Thoracic aorta (tissue), 2 donors: Measurements from ENCODE around the gene NABP2. TPM values are rescaled to one million over a fixed set of nuclear protein-coding genes. Genes with fewer than 3 reads are reported as not detected.
"Not testable (repeated sequence)": the region's sequence is repeated elsewhere in the genome, so short reads cannot be mapped to it uniquely, and the experiment has no call there.

Experiments used
- ATAC-seq: fragments of 150-250 bp; one replicate; pipeline ENCODE4 v1.8.0; 2017; ENCODE audit warnings: low read depth; ENCODE audit not compliant: insufficient number of reproducible peaks, low FRiP score
- DNase-seq: peaks from one replicate; pipeline ENCODE4 v3.0.0-alpha.2; 2020; ENCODE audit warnings: low spot score
- H3K27ac ChIP-seq, 2 donors: fragments of 200-600 bp; sonication (generic); 1 replicate in 1 of 2; 2 replicates in 1 of 2; pipeline ENCODE4 v1.5.1; 2016; ENCODE audit warnings: mild to moderate bottlenecking in 2 of 2, moderate library complexity in 2 of 2
- H3K27me3 ChIP-seq: fragments of 200-600 bp; sonication (generic); replicated peaks from 2 replicates; pipeline ENCODE4 v1.6.0; 2016; ENCODE audit warnings: mild to moderate bottlenecking; ENCODE audit not compliant: insufficient read depth
- H3K36me3 ChIP-seq: fragments of 200-600 bp; sonication (generic); one replicate; pipeline ENCODE4 v1.5.1; 2016
- H3K4me1 ChIP-seq, 2 donors: fragments of 200-600 bp; sonication (generic); 1 replicate in 1 of 2; 2 replicates in 1 of 2; pipeline versions ENCODE4 v1.5.1 to v1.6.0; 2016; ENCODE audit warnings: low read depth in 2 of 2, mild to moderate bottlenecking in 1 of 2; ENCODE audit not compliant: control insufficient read depth in 1 of 2
- H3K4me3 ChIP-seq: fragments of 200-600 bp; sonication (generic); 2 replicates; pipeline ENCODE4 v1.5.1; 2016; ENCODE audit warnings: mild to moderate bottlenecking
- H3K9me3 ChIP-seq: fragments of 200-600 bp; sonication (generic); 2 replicates; pipeline ENCODE4 v1.5.1; 2016
- total RNA-seq, 2 donors: library from RNA; depleted of rRNA; stranded (reverse); fragments of >200 nt; gene quantifications; one replicate each; pipeline versions ENCODE4 v1.1.0 to v1.2.3, GENCODE V29; 2016
- TF ChIP-seq, protein P1 (sequence below): fragments of 200-600 bp; sonication (generic); IDR thresholded peaks from one replicate; pipeline ENCODE4 v1.5.1; 2019; ENCODE audit warnings: antibody characterized with exemption

The NABP2 gene
- total RNA-seq, 2 donors from 2014 or later = 8.7 to 17.2 TPM

DNA sequence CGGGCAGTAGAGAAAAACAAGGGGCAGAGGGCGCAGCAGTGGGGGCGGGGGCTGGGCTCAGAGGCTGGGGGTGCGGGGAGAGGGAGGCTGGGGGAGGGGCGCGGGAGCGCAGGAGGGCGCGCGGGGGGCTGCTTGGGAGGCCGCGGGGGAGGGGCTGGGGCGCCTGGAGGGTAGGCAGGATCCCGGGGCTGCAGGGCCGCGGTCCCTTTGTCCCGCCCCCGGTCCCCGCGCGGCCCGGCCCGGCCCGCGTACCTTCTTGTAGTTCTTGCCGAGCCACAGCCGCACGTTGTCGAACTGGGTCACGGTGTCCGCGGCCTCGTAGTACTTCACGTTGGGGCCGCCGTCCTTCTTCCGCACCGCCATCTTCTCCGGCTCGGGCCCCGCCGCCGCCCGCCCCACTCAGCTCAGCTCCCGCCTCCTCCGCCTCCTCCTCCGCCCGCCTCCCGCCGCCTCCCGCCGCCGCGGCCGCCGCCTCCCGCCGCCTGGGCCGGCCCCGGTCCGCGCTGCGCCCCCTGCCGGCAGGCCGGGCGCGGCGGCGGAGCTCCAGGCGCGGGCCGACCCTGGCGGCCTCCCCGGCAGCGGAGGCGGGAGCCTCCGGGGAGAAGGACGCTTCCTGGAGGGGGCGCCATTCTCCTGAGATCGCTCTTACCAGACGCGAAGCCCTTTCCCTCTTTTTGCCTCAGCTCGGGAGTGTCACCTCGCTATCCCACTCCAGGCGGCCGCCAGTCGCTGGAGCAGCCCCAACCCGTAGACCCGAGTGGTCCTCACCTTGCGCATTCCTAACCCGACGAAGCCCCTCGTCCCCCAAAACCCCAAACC, 34.8 kb upstream of the NABP2 start, which contains the start of gene SMARCC2:
SMARCC2 (minus strand) TSS at position 385 of the 819 bp plus-strand sequence; CDS start at position 363, 22 bp downstream.
- TF ChIP-seq, protein P1, sequence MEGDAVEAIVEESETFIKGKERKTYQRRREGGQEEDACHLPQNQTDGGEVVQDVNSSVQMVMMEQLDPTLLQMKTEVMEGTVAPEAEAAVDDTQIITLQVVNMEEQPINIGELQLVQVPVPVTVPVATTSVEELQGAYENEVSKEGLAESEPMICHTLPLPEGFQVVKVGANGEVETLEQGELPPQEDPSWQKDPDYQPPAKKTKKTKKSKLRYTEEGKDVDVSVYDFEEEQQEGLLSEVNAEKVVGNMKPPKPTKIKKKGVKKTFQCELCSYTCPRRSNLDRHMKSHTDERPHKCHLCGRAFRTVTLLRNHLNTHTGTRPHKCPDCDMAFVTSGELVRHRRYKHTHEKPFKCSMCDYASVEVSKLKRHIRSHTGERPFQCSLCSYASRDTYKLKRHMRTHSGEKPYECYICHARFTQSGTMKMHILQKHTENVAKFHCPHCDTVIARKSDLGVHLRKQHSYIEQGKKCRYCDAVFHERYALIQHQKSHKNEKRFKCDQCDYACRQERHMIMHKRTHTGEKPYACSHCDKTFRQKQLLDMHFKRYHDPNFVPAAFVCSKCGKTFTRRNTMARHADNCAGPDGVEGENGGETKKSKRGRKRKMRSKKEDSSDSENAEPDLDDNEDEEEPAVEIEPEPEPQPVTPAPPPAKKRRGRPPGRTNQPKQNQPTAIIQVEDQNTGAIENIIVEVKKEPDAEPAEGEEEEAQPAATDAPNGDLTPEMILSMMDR = peak; percentile 64
- Histone ChIP-seq H3K36me3 (peaks cover 10% of the 10 kb centered on the region), H3K4me1 (peaks cover 15 to 24% of the 10 kb centered on the region in 2 donors), H3K9me3 (no peaks in the 10 kb centered on the region), H3K27me3 (no peaks in the 10 kb centered on the region), H3K4me3 (peak within 1 kb of the TSS; percentile 90), H3K27ac (peak within 1 kb of the TSS; percentile 98 to 100)
- ATAC-seq (peak; percentile 67), DNase-seq (peak; percentile 47)

DNA sequence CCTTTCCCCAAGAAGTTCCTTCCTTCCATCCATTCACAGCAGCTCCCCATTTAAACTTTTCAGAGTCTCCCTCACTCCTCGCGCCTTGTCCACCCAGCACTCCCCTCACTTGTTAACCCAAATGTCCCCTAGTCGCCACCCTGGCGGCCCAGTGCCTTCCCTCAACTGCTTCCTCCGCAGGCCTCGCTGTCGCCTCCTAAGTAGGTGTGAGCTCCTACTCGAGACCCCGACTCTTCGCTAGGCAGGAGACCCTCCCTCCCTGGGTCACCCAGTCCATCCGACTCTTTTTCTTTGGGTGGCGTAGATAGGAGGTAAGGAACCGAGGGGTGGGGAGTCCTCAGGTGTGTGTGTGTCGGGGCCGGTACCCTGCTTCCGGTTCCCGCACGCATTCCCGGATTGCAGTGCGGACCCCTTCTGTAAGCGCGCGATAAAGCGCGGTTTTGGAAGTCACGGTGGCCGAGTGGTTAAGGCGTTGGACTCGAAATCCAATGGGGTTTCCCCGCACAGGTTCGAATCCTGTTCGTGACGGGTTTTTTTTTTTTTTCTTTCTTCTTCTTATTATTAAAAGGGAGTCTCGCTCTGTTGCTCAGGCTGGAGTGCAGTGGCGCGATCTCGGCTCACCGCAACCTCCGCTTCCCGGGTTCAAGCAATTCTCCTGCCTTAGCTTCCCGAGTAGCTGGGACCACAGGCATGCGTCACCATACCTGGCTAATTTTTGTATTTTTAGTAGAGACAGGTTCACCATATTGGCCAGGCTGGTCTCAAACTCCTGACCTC, 34.0 kb upstream of the NABP2 start:
- Histone ChIP-seq H3K4me3 (peak overlapping the region; percentile 90), H3K27me3 (no peaks in the 10 kb centered on the region), H3K36me3 (peaks cover 3% of the 10 kb centered on the region), H3K9me3 (no peaks in the 10 kb centered on the region), H3K27ac (peak overlapping the region; percentile 98 to 100), H3K4me1 (peaks cover 15 to 24% of the 10 kb centered on the region in 2 donors)
- TF ChIP-seq, protein P1 = peak; percentile 34
- ATAC-seq (peak; percentile 2), DNase-seq (peak; percentile 28)

DNA sequence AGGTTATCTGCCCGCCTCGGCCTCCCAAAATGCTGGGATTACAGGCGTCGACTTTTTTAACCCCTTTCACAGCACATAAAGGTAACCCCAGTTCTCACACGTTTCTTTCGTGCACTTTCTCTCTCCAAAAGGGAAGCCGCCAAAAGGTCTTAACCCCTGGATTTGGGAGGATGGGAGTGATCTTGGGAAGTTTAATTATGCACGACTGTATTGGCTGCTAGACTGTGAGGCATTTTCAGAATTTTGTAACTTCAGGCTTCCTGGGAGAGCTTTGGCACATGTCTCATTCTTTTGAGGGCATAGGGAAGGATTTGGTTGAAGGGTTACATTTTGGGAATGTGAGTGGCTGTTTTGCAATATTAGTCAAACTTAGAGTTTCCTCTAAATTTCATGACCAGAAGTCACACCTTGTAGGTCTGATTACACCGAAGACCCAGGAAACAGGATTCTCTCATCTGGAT, 33.4 kb upstream of the NABP2 start:
- Histone ChIP-seq H3K9me3 (no peaks in the 10 kb centered on the region), H3K27ac (peak overlapping the region; percentile 98 to 100), H3K27me3 (no peaks in the 10 kb centered on the region), H3K36me3 (peaks cover 3% of the 10 kb centered on the region), H3K4me1 (peaks cover 15 to 24% of the 10 kb centered on the region in 2 donors), H3K4me3 (peak overlapping the region; percentile 90)
- no peak for DNase-seq
- ATAC-seq = no peak
- TF ChIP-seq, protein P1 = no peak

DNA sequence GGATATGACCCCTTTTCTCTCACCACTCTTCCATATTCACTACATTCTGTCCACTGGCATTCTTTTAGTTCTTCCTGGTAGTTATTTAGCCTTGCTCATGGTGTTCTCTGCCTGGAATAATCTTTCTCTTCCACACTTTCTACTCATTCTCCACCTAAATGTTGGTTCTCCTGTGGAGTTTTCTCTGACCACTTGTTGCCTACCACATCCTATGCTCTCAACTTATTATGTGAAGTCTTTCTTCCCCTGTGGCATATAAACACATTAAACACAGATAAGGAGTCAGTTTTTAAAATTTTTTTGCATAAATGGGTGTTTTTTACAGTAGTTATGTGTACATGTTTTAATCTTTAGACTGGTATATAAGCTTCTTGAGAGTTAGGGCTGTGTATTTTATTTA, 31.6 kb upstream of the NABP2 start:
- no peaks in the 10 kb centered on the region for H3K9me3 ChIP-seq
- TF ChIP-seq, protein P1 = no peak
- peaks cover 14 to 25% of the 10 kb centered on the region in 2 donors for H3K4me1 ChIP-seq
- no peak for DNase-seq
- no peaks in the 10 kb centered on the region for H3K36me3 ChIP-seq
- ATAC-seq = no peak
- no peaks in the 10 kb centered on the region for H3K27me3 ChIP-seq
- H3K27ac ChIP-seq = no peak overlapping the region
- H3K4me3 ChIP-seq = no peak overlapping the region

DNA sequence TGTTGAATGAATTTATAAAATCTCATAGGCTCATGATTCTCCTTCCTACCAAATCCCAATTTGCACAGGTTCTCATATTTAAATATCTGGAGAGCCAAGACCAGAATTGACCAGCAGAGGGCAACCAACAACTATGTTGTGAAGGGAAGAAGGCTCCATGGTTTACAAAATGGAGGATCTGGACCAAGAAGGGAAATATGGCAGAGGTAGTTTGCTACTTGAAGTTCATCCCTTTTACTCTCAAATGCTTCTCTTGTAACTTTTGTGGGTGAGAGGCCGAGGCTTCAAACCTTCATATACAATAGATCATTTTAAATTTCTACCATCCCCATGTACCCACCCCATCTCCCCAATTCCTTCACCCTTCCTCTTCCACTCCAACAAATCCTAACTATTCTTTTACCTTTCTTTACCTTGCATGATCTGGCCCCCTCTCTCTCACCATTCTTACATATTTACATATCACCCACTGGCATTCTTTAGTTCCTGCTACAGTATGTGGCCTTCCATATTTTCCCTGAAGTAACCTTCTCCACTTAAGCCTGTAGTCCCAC, 31.0 kb upstream of the NABP2 start:
- Histone ChIP-seq H3K9me3 (no peaks in the 10 kb centered on the region), H3K27me3 (no peaks in the 10 kb centered on the region), H3K4me1 (peaks cover 8 to 20% of the 10 kb centered on the region in 2 donors), H3K36me3 (no peaks in the 10 kb centered on the region), H3K27ac (no peak overlapping the region), H3K4me3 (no peak overlapping the region)
- TF ChIP-seq, protein P1 = peak; percentile 77
- DNase-seq (peak; percentile 63), ATAC-seq (peak; percentile 25)

DNA sequence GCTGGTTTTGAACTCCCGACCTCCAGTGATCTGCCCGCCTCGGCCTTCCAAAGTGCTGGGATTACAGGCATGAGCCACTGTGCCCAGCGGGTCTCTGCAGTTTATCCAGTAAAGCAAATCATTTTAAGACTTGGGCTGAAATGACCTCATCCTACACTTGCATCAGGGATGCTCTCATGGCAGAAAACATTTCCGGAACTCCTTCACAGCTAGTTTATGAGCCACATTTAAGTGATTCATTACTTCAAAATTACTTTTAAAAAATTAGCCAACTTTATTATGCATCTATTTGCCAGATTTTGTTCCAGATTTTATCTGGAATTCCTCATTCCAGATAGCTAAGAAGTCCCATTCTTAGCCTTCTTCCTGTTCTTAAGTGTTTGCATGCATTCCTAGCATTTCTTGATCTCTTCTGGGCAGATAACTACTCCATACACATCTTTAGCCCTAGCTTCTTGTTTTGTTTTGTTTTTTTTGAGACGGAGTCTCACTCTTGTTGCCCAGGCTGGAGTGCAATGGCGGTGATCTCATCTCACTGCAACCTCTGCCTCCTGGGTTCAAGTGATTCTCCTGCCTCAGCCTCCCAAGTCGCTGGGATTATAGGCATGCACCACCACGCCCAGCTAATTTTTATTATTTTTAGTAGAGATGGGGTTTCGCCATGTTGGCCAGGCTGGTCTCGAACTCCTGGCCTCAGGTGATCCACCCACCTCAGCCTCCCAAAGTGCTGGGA, 27.2 kb upstream of the NABP2 start:
- ATAC-seq = peak; percentile 66
- not testable (repeated sequence) for H3K27me3 ChIP-seq, H3K4me1 ChIP-seq, H3K9me3 ChIP-seq, H3K36me3 ChIP-seq, DNase-seq, H3K4me3 ChIP-seq
- H3K27ac ChIP-seq = peak overlapping the region in 1 of 2 donors; percentile 59
